HG02981 (cell line): ENCODE measurements around the gene RFXANK.
"Not testable (repeated sequence)": the region's sequence is repeated elsewhere in the genome, so short reads cannot be mapped to it uniquely, and the experiment has no call there.

Experiments used
- ATAC-seq: cut with Tn5 transposase; IDR thresholded peaks from one replicate; pipeline ENCODE4 v1.9.1; 2021; ENCODE audit warnings: mild to moderate bottlenecking, moderate library complexity; ENCODE audit not compliant: unreplicated experiment

Gene RFXANK

GRCh38 chr19:19192078-19192882, at the start of gene RFXANK, which contains the start of gene BORCS8:
Gene RFXANK (plus strand): TSS chr19:19192258. CDS start chr19:19193947, 1,689 bp downstream.
Gene BORCS8 (minus strand): TSS chr19:19192152. CDS start chr19:19192117, 35 bp downstream.
- ATAC-seq: peak; percentile 84

GRCh38 chr19:19142347-19142746, 49.7 kb upstream of the RFXANK start:
- no peak for ATAC-seq

- no peak for ATAC-seq
Measured at GRCh38 chr19:19145281-19145680, 46.8 kb upstream of the RFXANK start.

DNA sequence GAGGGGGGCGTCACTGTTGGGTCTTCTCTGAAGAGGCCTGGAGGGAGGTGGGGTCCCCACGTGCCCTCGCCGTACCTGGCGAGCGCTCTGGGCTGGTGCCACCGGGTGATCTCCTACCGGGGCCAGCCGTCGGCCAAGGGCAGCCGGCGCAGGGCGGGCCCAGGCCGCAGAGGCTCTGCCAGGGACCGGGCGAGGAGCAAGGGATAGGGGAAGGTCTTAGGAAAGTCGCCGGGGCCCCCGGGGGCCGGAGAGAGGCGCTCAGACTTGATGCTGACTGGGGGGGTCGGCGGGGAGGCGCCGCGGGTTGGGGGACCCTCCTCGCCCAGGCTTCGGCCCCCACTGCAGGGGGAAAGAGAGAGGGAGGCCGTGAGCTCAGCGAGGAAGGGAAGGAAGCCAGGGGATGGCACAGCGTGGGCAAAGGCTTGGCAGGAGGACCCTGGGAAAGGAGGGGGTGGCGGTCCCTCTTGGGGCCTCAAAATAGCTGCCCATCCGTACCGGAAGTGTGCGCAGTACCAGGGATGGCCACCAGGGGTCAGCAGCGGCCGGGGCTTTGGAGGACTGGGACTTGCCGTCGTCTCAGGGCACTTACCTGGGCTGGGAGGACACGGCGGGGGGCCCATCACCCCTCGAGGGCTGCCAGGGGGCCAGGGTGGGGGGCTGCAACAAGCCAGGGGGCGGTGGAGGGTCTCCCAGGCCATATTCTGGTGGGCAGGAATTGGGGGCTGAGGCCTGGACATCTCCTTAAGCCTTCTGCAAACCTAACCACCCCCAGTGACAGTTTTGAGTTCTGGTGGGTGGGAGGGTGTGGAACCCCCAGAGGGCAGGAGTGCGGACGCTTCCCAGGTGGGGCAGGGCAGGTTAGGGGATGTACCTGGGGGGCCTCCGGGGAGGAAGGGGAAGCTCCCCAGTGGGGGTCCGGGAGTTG, 46.1 kb upstream of the RFXANK start:
- no peak for ATAC-seq

GRCh38 chr19:19146865-19147264, 45.2 kb upstream of the RFXANK start:
- ATAC-seq: no peak

DNA sequence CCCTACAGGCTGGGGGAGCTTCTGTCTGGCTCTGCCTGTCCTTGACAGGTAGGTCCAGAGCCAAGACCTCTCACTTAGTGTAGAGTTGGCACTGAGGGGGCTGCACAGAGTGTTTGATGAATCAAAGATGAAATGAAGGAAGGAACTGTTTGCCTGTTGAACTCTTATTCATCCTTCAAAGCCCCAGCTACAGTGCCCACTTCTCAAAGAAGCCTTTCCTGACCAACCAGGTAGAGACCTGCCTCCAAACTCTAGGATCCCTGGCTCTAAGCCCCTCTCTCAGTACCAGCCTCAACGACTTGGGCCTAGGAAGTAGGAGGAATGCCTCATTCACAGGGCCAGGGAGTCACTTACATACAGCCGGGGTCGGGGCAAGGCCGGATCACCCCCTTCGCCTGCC, 44.7 kb upstream of the RFXANK start:
- no peak for ATAC-seq

DNA sequence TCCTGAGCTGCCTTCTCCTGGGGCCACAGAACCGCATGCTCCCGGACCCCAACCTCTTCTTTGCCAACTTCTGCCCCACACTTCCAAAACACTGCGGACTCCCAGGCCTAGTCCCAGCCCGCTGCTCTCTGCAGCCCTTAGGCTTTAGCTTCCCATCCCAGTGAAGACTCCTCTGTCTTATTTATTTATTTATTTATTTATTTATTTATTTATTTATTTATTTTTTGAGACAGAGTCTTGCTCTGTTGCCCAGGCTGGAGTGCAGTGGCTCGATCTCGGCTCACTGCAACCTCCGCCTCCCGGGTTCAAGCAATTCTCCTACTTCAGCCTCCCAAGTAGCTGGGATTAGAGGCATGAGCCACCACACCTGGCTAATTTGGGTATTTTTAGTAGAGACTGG, 43.6 kb upstream of the RFXANK start:
- not testable (repeated sequence) for ATAC-seq

GRCh38 chr19:19149435-19149834, 42.6 kb upstream of the RFXANK start:
- no peak for ATAC-seq

DNA sequence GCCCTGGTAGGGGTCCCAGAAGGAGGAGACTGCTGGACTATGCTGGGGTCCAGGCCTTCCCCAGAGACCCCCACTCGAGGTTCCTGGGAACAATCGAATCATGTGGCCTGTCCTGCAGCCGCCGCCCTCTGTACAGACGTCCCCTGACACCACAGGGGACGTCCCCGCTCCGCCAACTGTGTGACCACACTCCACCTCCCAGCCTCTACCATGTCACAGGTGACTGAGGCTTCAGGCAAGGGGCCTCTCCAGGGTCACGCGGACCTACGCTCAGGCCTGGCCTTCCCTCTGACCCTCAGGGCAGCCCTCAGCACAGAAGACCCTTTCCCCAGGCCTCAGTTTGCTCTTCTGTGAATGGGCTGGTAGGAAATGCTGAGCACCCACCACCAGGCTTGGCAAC, 40.6 kb upstream of the RFXANK start:
- ATAC-seq: no peak

DNA sequence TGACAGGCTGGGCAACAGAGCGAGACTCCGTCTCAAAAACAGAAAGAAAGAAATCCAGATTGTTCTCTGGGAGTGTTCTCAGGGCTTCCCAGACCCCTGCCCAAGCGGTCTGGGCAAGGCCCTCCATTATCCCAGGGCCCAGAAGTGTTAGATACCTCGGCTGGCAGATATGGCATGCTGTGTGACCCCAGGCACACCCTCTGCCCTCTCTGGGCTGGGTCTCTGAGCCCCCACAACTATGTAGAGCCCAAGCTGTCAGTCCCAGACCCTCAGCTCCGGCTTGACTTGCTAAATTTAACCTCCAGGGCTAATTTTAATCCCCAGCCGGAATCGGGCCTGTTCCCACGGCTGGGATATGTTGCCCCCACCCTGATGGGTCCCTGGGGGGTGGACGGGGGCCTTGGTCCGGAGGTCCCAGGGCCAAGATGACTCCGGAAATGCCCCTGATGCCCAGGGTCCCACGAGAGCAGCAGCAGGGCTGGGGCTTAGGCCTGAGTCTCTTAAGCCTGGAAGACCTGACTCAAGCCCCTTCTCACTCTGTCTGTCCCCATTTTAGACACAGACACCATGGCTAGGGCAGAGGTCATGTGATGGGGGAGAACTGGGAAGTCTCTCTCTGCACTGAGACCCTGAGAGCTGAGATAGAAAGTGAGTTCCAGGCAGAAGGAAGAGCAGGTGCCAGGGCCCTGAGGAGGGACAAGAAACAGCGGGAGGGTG, 39.2 kb upstream of the RFXANK start:
- no peak for ATAC-seq

GRCh38 chr19:19154768-19155494, 37.1 kb upstream of the RFXANK start:
- no peak for ATAC-seq

- peak; percentile 58 for ATAC-seq
Measured at GRCh38 chr19:19155495-19156219, 36.4 kb upstream of the RFXANK start.

- ATAC-seq: no peak
Measured at GRCh38 chr19:19157808-19158207, 34.2 kb upstream of the RFXANK start.

- no peak for ATAC-seq
Measured at GRCh38 chr19:19159534-19159933, 32.5 kb upstream of the RFXANK start.

DNA sequence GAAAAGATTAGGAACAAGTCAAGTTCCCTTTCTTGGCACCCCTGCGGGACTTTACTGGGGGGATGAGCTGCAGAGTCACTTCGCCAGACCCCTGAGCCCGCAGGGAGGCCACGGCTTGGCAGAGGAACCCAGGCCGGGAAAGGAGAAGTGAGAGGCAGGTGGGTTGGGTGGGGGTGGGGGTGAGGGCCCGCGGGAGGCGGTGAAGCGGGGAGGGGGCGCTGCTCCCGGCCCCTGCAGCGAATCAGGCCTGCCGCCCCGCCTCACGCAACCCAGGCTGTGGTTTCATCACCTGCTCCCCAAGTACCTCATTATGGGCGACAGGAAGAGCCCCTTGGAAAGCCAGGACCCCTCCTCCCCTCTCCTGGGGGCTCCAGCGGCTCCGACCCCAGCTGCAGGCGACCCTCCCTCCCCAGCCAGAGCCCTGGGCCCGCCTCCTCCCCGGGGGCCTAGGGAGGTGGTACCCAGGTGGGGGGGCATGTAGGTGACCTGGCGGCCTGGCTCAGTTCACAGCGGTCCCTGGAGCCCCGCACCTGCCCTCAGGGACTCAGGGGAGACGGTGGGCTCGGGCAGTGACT, 31.5 kb upstream of the RFXANK start:
- ATAC-seq: no peak

DNA sequence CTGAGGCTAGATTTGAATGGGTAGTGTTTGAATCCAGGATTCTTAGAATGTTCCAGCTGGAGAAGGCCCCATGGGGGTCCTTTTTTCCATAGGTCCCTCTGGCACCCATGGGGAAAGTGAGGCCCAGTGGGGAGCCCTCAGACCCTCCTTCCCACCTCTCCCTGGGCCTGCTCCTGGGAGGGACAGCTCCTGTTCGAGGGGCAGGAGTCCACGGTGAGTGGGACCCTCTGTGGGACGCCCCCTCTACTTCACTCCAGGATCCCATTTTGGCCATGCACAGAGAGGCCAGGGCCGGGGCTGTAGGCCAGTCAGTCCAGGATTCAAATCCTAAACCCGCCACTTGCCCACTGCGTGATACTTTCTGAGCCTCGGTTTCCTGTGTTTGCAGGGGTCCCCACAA, 29.6 kb upstream of the RFXANK start:
- no peak for ATAC-seq

DNA sequence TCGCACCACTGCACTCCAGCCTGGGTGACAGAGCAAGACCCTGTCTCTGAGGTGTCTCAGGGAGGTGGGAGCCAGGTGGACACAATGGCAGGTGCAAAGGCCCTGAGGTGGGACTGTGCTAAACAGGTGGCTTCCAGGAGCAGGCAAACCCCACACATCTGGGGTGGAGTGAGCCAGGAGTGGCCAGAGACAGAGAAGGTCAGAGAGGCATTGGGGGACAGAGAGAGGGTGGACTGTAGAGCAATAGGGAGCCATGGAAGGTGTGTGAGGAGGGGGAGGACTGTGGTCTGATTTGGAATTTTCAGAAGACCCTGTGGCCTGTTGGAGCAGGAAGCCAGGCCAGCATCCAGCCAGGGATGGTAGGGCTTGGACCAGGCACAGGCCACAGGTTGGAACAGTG, 26.7 kb upstream of the RFXANK start:
- ATAC-seq: no peak

DNA sequence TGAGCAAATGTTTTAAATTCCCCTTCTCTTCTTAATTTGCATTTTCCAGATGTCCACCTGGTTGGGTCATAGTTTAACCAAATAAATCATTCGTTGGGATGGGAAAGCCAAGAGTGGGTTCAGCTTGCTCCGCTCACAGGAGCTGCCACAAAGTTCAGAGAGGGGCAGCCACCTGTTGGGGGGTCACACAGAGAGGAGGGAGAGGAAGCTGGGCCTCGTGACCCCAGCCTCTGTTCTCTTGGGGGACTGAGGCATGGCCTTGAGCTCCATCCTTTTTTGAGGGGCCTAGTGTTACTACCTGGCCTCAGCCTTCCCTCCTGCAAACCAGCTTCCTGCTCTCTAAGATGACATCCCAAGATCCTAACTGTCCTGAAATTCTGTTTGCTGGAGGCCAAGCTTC, 24.4 kb upstream of the RFXANK start:
- ATAC-seq: no peak

DNA sequence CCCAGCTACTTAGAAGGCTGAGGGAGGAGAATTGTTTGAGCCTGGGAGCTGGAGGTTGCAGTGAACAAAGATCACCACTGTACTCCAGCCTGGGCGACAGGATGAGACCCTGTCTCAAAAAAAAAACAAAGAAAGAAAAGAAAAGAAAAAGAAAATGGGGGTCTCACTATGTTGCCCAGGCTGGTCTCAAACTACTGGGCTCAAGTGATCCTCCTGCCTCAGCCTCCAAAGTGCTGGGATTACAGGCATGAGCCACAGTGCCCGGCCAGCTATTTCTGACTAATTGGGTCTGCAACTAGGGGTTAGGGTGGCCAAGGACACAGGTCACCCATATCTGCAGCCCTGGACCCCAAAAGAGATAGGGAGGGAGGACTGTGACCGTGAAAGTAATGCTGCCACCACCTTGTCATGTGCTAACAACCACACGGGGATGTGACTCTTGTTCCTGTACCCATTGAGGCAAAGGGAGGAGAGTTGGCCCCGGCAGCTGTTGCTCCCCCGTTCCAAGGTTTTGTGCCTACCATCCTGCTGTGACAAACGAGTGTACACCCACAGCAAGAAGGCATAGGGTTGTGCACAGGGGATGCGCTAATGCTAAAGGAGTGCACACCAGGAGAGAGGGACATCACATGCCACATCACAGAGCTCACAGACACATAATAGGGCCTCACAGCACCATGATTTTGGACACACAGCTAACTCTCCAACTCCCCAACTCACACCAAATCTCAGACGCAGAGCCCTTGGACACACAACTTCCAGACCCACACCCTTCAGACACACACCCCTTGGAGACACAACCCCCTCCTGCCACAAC, 22.6 kb upstream of the RFXANK start:
- ATAC-seq: no peak
